GM23248 (cell line): Measurements from ENCODE around the gene TPRG1.

Experiments
- EZH2 ChIP-seq: fragments of 200-600 bp; sonication (generic); IDR thresholded peaks from 2 replicates; pipeline ENCODE4 v1.6.1; 2018; ENCODE audit warnings: antibody characterized with exemption, mild to moderate bottlenecking; ENCODE audit not compliant: insufficient read depth, poor library complexity, severe bottlenecking
- EZH2phosphoT487 ChIP-seq: fragments of 200-600 bp; sonication (generic); IDR thresholded peaks from 2 replicates; pipeline ENCODE4 v1.6.1; 2018; ENCODE audit warnings: antibody characterized with exemption, moderate library complexity, mild to moderate bottlenecking, low read depth; ENCODE audit not compliant: insufficient read depth

DNA sequence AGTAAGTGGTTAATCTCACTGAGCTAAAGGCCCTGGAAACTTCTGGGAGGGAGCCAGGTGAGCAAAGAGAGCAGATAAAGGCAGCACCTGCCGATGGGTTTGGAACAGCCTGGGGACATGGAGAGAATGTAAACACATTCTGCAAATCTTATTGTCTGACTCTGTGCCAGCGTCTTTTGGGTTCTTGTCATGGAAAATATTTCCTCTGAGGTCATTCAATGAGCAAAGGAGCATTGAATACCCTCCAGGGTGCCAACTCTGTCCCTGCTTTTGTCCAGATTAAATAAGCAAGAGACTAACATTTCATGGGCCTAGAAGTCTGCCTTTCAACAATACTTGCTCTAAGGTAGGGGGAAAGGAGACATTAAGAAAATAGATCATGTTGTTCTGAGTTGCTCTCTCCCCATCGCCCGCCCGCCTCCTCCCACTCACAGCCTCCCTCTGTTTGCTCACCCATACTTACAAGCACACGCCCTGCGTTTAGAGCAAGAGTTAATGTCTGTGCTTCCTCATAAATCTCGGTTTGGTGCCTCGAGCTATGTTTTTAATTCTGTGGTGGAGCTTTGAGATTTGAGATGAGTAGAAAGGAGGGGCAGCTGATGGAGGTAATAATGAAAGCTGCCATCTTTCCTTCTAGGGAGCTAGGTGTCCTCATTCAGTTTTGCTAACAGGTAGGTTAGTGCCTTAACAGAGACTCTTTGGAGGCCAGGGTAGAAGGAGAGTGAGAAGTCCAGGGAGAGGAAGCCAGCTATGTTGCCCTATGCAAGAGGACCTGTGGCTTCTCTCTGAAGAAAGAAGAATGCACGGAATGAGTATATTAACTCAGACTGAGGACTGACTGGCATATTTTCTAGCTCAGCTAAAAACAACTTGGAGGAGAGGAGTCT lies 132.9 kb downstream of the TPRG1 start:
- TF ChIP-seq EZH2: no peak
- TF ChIP-seq EZH2phosphoT487: no peak
